HG03469 (cell line): ENCODE results near the gene RNF212.

Source experiments
- ATAC-seq: cut with Tn5 transposase; IDR thresholded peaks from one replicate; pipeline ENCODE4 v1.9.1; 2021; ENCODE audit warnings: mild to moderate bottlenecking, moderate library complexity, moderate number of reproducible peaks; ENCODE audit not compliant: unreplicated experiment

Gene RNF212

DNA sequence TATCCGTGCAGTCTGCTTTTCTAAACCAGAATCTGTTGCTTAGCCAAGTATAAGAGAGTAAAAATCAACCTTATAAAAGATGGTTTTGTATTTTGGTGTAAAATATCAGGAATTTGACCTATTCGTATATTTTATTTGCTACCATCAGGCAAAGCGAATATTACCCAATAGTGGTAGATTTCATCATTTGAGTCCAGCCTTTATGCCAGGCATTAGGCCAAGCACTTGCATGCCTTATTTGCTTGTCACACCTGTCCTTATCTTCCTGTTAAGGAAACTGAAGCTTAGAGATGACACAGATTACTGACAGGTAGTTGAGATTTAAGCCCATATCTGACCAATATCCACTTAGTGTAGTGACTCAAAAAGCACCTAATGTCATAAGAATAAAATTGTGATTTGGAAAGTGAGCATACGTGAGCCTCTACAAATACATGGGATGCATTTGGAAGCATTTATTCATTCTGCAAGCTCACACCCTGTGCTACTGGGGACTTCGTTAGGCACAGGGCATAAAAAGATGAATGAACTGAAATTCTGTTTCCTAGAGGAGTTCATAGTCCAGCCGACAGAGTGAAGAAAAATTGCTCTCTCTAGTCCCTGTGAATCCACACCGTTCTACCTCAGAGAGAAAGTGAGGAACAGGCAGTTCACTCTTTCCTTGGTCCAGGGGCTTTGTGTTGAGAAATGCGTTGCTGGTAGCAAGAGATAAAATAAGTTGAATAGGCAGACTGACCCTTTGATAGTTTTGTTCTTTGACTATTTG lies 2.3 kb upstream of the RNF212 start:
- no peak for ATAC-seq

DNA sequence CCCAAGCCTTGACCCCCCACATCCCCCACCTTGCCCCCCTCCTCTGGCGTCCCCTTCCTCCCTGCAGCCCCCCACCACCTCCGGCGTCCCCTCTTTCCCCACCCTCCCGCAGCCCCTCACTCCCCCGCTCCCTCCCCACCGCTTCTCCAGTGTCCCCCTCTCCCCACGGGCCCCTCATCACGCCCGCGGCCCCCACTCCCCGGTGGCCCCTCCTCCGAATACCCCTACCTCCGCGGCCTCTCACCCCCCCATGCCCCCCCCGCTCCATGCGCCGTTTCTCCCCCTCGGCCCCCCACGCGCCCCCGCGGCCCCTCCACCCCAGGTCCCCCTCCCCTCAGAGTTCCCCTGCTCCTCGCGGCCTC lies 562 bp downstream of the RNF212 start:
- no peak for ATAC-seq

DNA sequence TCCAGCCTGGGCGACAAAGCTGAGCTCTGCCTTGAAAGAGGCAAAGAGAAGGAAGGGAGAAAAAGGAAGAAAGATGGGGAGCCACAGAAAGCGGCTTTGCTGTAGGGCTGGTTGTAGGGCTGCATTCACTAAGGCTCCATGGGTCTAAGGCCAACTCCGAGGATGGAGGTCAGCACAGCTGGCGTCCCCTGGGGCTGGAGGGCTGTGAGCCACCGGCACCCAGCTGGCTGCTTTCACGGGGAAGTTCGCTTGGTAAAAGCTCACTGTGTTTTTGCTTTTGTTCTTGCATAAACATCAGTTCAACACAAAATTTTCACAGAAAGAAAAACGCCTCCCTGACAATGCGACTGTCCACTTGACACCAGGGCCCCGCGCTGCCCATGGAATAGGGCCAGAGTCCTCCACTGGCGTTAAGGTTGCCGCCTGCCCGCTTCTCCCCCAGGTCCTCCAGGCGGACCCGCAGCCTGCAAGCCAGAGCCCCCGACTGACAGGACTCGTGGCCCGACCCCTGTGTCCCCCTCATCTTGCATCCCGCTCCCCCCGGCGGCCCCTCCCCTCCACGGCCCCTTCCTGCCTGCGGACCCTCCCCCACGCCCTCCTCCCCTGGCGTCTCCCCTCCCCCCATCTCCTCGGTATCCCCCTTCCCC lies 1.1 kb downstream of the RNF212 start:
- no peak for ATAC-seq

DNA sequence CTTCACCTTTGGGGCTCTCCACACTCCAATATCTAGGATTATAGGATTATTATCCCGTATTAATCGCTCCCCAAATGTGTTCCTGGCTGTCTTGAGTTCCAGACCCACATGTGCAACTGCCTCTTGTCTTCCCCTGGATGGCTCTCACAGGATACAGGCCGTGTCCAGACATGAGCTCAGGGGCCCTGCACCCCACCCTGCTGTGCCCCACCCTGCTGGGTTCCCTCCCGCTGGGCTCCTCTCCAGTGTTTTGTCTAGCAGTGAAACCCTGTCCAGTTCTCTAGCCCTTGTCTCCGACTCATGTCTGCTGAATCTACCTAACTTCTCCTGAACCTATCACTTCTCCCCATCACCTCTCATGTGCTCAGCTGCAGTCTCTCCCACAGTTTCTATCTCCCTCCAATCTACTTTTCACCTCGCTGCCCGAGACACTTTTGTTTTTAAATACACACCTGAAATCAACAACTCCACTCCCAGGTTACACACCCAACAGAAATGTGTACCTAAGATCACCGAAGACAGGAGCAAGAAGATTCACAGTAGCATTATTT lies 2.0 kb downstream of the RNF212 start:
- ATAC-seq, result no peak

DNA sequence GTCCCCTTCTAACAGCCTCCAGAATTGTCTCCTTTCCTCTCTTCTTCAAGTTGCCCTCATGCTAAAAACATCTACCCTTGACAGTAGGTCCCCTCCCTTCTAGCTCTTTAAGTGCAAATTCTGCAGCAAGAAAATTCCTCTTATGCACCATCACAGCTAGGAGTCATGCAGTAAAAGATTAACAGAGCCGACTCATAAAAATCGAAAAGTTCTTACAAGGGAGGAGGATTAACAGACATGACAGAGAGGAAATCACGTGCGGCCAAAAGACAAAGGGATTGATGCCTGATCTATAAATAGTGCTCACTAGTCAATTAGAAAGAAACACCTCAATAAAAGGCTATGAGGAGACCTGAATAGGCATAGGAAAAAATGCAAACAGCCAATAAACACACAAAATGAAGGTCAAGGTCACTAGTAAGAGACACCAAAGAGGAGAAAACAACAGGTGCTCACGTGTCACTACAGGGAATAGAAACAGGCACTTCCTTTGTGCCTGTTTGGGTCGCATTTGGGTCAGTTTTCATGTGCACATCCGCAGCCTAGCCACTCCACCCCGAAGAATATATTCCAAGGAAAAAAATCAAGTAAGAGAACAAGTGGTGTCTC lies 3.4 kb downstream of the RNF212 start:
- ATAC-seq, result no peak

DNA sequence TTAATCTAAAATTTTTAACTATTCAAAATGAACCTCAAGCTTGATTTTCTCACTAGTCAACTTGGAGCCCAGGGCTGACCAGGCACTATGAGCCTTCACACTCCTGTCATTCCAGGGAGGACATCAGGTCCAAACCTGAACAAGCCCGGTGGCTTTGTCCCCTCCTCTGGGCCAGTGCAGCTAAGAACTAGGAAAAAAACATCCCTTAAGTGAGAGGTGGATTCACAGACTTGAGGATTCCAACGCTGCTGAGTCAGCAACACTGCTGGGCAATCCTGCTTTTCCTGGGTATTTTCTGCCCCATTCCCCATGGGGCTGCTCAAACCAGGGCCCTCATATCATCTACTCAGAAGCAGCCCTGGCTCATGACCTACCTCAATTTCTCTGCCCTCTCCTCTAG lies 4.0 kb downstream of the RNF212 start:
- ATAC-seq, result no peak

DNA sequence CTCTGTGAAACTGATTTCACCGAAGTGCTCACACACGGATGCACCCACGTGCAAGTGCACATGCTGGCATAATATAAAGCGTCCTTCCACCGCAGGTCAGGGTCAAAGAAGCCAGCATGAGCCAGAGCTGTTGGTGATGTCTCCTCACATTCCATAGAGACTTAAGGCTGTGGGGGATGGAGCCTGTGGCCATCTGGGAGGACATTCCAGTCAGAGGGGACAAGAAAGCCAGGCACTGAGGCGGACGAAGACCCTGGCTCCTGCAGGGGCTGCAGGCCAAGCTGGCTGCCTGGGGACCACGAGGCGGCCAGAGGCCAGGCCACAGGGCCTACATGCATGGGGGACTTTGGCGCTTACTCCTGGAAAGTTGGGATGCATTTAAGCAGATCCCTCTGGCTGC lies 7.7 kb downstream of the RNF212 start:
- ATAC-seq, result no peak

DNA sequence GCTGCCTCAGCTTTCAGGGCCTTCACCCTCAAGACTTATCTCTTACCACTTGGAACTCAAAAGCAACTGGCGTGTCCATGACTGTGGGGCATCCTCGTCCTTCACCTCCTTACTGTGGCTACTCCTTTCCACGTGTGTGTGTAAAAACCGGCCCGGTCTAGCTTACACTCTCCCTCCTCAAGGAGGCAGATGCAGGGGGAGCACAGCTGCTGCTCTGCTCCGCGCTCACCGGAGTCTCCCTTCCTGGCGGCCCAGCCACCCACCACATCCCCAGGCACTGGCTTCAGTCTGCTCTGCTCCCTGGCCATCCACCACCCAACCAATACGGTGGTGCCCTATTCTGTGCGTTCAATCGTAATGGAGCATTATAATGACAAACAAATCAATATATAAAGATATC lies 8.3 kb downstream of the RNF212 start:
- no peak for ATAC-seq

DNA sequence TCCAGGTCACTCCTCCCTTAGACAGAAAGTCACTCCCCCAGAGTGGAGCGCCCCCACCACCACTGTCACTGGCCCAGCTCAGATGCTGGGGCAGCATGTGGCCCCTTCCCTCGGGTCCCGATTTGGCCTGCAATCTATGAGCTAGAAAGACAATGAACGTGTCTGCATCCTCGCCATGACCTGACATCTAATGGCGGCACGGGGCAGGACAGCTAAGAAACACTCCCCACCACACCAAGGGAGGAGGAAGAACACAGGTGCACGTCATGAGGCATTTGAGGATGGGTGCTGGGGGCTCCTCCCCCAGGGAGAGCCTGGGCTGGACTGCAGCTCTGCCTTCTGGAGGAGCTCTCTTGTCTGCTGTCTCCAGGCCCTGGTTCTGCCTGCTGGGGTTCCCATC lies 8.7 kb downstream of the RNF212 start:
- no peak for ATAC-seq

DNA sequence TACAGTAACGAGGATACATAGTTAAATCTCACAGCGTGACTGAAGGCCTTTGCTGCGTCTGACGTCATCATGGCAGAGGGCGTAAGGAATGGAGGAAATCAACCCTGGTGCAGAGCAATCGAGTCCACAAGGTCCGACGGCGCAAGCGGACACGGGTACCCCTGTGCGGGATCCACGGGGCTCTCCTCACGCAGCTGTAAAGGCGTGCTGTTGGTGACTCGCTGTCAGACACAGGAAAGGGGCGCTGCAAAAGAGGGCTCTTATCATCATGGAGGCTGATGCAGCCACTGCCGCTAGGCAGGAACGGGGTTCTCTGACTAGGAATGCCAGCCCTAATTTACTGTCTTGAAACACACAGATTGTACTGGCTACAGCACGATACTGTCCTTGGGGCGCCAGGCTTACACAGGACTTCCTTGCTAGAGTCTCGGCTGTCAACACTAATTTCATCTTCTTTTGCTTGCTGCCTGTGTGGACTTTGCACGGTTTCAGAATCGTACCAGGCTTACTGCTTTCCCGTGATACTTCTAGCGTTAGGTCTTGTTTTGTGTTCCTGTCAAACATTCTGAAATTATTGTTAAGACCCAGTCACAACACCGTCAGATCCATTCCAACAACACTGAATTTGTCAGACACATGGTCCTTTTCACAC lies 13.6 kb downstream of the RNF212 start:
- no peak for ATAC-seq

DNA sequence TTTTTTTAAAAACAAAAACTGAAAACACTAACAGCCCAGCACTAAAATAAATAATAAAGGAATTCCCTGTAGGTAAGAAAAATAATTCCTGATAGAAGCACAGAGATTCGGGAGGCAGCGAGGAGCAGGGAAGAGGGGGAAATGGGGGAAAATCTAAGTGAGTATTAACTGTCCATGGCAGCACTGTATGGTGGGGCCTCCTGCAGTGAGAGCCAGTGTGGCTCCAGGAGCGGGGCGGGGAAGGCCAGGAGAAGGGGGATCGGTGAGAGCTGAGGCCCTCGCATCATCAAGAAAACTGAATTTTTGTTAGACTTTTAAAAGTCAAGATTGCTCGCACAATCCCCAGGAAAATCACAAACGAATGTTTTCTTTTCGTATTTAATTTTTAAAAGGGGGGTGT lies 14.1 kb downstream of the RNF212 start:
- no peak for ATAC-seq

DNA sequence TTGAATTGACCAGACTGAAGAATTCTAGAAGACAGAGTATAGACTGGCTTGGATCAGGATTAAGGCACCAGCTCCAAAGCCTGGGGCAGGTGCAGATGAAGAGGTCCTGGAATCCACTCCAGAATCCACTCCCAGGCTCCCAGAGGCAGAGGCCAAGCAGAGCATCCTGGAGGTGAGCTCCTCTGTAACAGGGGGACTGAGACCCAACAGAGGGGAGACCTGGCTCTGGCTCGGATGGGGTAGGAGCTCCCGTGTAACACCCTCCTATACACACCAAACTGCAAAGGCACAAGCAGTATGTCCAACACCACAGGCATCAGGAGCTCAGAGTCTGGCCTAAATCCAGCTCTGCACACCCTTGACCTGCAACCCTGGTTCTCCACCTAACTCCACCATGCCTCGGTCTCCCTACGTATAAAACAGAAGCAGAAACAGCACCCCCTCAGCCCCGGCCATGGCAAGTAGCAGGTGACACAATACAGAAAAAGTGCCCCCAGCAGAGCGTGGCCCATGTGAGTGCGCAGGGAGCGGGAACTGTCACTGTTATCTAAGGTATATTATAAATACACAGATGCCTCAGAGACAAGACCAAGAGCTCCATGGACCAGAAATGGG lies 14.9 kb downstream of the RNF212 start:
- ATAC-seq, result no peak

DNA sequence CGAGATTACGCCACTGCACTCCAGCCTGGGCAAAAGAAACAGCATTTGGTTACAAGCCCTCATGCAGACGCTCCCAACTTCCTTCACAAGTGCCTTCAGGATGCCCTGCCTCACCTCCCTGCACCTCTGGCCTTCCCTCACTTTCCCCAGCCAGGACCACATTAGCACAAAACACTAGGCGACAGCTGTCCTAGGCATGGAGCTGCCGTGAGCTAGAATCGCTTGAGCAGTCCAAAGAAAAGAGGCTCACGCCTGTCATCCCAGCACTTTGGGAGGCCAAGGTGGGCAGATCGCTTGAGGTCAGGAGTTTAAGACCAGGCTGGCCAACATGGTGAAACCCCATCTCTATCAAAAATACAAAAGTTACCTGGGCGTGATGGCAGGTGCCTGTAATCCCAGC lies 15.8 kb downstream of the RNF212 start:
- no peak for ATAC-seq

DNA sequence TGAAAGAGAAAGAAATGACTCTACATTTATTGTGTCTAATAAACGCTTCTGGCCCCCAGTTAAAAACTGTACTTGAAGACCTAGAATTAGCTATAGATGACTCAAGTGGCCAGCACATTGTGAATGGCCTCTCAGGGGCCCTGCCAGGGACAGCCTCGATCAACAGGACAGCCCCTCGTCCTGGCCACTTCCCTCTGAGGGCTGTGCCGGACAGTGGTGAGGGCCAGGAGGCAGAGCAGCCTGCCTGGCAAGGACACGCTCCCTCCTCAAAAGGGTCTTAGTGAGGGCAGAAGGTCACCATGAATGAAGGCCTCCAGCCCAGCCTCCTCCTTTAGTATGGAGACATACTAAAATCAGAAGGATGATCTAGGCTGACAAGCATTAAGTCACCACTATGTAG lies 16.5 kb downstream of the RNF212 start:
- ATAC-seq, result no peak

DNA sequence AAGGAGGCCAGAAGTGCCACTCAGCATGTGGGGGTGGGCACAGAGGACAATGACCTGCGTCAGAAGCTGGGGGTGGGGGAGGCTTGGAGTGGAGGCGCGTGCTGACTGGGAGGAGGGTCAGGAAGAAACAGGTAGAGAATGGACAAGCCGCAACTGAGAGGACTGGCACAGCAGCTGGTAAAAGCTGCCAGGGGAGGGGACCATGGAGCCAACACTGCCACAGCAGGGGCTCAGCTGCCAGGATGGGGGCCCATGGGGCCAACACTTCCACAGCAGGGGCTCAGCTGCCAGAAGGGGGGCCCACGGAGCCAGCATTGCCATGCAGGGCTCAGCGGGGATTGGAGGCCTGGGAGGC lies 19.1 kb downstream of the RNF212 start:
- no peak for ATAC-seq

DNA sequence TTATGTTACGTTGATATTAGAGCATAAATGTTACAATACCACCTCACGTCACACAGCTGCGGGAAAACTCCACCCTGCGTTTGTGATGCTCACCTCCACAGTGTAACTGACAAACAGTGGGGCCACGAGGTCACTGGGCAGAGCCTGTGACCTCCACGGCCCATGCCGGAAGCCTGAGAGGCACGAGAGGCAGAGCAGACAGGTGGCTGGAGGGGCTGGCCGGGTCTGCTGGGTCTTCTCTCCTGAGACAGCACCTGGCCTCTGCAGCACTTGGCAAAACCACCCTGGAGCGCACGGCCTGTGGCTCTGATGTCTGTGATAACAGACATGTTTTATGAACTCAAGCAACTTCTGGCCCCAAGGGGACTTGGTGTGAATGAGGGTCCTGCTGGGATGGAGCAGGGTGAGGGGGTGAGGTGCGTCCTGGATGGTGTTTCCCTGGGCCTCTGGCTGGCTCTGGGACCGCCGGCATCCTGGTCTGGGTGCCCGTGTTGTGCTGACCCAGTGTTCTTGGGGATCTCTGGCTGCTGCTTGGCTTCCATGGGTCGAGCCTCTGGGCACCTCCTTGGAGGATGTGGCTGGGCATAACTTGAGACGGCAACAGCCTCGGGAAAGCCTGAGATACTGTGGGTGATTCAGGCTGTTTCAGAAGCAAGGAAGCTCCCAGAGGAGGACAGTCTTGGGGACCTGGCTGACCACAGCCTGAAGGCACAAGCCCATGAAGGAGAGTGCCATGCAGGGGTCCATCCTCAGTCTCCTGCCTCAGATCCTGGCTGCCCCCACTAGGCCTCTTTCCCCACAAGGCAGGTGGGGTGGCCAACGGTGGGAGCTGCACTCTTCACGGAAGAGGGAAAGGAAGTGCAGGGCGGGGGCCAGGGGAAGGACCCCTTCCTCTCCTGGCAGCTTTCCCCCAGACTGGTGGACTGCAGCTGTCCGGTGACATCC lies 19.7 kb downstream of the RNF212 start:
- no peak for ATAC-seq

DNA sequence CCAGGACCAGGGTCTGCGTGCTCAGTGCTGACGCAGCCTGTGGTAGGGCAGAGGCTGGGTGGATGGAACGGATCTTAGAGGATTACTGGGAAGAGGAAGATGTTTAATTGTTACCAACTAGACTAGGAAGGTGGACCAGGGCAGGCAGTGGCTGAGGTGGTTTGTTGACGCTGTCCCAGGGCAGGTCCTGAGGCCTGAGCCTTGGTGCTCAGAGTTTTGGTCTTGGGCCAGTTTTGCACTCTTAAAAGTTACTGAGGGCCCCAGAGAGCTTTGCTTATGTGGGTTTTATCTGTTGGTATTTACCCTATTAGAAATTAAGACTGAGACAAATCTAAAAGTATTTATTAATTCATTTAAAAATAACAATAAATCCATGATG lies 20.4 kb downstream of the RNF212 start:
- ATAC-seq, result no peak

DNA sequence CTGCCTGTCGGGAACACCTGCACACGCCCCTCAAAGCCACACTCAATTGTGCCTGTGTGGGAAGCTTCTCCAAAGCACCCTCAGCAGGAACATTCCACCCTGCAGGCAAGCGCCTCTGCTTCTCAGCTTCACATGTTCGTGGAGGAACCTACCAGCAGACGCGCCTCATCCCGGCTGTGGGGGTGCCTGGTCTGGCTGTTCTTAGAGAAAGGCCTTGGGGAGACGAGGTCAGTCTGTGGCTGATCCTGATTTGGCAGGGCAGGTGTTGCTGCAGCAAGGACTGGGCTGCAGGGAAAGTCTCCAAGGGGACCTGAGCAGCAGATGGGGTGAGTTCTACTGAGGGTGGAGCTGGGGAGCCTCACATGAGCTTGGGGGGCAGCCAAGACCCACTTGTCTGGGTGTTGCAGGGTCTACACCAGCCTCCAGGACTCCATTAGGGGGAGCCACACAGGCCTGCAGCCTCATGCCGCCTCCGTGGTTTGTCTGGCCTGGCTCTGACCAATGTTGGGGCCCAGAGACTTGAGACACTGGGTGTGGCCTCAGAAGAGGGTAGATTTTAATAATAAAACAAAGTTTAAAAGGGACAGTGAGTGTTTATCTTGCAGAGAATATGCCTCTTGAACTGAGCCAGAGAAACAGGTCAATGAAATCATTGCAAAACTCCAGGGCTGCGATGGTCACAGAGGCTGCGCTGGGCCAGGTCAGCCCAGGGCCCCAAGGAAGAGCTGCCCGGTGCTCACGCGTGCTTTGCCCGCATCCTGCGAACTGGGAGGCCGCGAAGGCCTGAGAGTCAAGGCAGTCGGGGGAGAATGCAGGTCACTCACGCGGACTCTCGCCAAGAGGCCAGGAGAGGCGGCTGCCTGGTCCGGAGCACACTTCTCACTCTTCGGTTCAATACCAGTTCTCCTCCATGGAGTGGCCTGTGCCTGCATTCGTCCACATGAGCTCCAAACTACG lies 21.1 kb downstream of the RNF212 start:
- no peak for ATAC-seq

DNA sequence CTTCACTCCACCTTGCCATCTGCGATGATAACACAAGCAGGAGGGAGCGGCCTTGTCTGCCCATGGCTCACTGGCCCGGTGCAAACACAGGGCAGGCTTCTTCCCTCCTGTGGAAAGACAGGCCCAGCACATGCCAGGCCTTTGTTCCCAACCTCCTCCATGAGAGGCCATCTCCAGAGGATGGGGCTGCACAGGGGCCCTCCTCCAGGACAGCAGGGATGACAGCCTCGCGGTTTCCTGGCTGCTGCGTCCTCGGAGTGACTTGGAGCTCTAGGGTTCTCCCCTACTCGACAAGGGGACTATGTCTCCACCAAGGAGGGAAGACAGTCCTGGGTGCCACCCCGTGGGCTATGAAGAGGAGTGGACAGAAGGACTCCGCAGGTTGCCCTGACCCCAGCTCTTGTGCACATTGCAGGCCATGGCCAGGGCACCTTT lies 21.8 kb downstream of the RNF212 start:
- ATAC-seq, result no peak
